GM19240 (cell line): Measurements from ENCODE around the gene VAMP4.
"Not testable (repeated sequence)": the region's sequence is repeated elsewhere in the genome, so short reads cannot be mapped to it uniquely, and the experiment has no call there.

ENCODE experiments used
- DNase-seq: peaks from one replicate; pipeline ENCODE4 v3.0.0; 2011; ENCODE audit warnings: low spot score; ENCODE audit not compliant: insufficient read length

Gene VAMP4

GRCh38 chr1:171753182-171753581 lies 11.3 kb upstream of the VAMP4 start:
- DNase-seq = no peak

DNA sequence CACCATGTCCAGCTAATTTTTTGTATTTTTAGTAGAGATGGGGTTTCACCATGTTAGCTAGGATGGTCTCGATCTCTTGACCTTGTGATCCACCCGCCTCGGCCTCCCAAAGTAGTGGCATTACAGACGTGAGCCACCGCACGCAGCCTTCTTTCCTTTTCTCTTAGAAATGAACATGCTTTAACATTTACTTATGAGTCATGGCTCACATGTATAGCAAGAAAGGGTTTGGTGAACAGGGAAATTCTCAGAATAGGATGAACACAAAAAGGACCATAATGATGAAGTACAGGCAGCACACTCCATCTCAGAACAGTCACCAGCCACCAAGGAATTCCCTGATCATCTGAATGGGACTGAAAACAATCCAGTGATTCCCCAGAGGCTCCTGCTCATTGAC lies 9.4 kb upstream of the VAMP4 start:
- DNase-seq = no peak

DNA sequence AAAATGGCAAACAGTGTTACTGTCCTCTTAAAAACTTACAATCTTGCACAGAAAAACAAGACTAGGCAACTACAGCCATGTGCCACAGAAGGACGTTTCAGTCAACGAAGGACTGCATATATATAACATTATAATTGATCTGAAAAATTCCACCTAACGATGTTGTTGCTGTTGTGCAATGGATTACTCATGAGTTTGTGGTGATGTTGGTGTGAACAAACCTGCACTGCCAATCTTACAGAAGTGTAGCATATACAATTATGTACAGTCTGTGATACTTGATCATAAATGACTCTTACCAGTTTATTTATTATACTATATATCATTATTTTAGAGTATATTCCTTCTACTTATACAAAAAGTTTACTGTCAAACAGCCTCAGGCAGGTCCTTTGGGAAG lies 6.8 kb upstream of the VAMP4 start:
- no peak for DNase-seq

DNA sequence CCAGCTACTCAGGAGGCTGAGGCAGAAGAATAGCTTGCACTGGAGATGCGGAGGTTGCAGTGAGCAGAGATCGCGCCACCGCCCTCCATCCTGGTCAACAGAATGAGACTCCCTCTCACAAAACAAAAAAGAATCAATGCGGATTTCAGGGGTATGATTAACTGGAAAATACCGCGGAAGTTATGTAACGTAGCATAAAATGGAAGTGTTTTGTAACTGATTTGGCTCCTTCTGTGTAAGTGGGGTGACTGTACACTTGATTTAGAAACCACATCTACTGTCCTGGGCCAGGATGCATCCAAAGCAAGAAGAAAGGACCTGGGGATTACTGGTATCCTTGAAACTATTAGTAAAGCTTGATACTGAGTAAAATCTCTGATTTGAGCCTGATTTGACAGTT lies 3.1 kb upstream of the VAMP4 start:
- DNase-seq = no peak

- DNase-seq = no peak
These were observed 1.4 kb upstream of the VAMP4 start for GRCh38 chr1:171743081-171743870.

- no peak for DNase-seq
These were observed 685 bp upstream of the VAMP4 start for GRCh38 chr1:171742577-171742922.

- no peak for DNase-seq
These were observed 636 bp downstream of the VAMP4 start for GRCh38 chr1:171740987-171741871.

GRCh38 chr1:171740356-171740863 lies 1.5 kb downstream of the VAMP4 start:
- no peak for DNase-seq

DNA sequence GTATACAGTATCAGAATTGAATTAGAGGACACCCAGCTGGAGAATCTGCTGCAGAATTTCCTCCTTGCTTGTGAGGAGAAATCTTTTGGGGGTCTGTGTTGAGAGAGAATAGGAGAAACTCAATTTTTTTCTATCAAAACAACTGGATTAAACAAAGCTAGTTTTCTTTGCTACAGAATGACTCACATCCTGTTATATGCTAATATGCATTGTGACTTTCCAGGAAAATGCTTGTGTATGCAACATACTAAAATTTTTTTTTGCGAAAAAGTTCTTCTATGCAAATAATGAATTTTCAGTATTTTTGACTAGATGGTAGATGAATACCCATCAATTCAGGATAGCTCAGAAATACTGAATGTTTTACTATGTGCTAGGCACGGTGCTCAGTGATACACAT lies 2.2 kb downstream of the VAMP4 start:
- no peak for DNase-seq

DNA sequence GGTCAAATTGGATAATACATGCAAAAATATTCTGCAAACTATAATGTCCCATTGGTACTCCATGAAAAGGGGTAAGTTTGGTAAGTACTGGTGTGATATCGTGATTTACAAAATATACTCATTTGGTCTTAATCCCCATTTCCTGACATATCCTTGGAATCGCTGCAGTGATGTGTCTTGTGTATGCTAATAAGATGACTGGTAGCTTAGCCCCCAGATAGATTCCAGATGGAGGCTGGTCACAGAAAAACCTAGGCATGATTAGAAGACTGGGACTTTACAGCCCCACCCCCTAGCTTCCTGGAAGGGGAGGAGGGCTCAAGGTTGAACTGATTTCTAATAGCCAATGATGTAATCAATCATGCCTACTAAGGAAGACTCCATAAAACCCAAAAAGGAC lies 3.0 kb downstream of the VAMP4 start:
- DNase-seq = no peak

DNA sequence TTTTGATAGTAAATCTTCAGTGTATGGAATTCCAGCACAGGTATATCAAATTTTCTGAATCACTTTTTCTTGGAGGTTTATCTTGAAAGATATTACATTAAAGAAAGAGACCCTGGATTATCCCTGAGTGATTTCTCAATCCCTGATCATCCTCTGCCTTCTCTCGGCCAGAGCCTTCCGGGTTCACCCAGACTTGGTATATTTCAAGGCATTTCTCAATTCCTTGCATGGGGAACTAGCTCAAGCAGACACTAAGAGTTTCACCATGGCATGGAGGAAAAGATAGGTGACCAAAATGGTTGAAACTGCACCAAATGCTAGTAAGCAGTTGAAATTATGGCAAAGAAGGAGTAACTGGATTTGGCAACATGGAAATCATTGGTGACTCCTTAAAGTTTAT lies 5.7 kb downstream of the VAMP4 start:
- no peak for DNase-seq

DNA sequence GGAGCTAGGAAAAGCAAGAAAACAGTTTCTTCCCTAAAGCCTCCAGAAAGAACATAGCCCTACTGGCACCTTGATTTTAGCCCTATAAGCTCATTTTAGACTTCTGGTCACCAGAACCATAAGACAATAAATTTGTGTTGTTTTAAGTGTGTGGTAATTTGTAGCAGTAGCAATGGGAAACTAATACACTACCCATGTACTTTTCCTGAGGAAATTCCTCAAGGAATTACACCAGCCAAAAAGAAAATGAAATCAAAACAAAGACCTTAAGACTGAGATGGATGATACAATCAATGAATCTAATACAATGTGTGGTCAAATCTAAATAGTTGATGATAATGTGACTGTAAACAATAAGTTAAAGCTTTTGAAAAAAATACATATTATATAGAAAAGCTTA lies 11.8 kb downstream of the VAMP4 start:
- no peak for DNase-seq

DNA sequence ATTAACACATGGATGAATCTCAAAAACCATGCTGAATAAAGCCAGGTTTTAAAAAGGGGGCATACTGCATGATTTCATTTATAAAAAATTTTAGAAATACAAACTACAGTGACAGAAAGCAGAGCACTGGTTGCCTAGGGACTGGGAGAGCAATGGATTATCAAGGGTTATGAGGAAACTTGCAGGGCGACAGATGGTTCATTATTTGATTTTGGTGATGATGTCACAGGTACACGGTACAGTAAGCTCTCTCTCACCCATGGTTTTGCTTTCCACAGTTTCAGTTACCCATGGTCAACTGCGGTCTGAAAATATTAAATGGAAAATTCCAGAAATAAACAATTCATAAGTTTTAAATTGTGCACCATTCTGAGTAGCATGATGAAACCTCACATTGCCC lies 14.1 kb downstream of the VAMP4 start:
- DNase-seq = no peak

- DNase-seq = not testable (repeated sequence)
These were observed 18.7 kb downstream of the VAMP4 start for GRCh38 chr1:171723180-171723579.

DNA sequence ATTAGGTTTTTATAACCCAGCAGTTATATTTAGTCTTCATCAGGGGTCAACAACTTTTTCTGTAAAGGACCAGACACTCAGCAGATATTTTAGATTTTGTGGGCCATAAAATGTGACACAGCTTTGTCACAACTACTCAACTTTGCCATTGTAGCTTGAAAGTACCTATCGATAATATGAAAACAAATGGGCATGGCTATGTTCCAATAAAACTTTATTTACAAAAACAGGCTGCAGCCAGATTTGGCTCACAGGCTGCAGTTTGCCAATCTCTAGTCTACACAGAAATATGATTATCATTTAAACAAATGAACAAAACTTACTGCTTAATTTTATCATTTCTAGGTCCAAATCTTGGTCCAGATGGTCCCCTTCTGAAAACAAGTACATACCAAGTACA lies 23.0 kb downstream of the VAMP4 start:
- DNase-seq = no peak

GRCh38 chr1:171718216-171718615 lies 23.6 kb downstream of the VAMP4 start:
- no peak for DNase-seq

- no peak for DNase-seq
These were observed 24.7 kb downstream of the VAMP4 start for GRCh38 chr1:171717062-171717718.

DNA sequence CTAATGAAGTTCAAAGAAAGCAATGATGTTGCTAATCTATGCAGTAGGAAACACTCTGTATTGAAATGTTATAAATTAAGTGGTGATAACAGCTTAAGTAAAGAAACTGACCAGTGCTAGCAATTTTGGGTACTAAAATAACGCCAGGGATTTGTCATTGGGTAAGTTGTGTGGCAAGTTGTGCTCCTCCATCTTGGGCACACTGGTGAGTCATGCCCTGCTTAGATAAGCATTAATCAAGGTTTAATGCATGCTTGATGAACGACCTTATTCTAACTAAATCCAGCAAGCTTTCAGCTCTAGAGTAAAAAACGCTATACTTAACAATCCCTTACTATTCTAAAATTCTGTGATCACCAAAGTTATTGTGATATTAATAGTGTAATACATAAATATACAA lies 25.2 kb downstream of the VAMP4 start:
- DNase-seq = no peak

DNA sequence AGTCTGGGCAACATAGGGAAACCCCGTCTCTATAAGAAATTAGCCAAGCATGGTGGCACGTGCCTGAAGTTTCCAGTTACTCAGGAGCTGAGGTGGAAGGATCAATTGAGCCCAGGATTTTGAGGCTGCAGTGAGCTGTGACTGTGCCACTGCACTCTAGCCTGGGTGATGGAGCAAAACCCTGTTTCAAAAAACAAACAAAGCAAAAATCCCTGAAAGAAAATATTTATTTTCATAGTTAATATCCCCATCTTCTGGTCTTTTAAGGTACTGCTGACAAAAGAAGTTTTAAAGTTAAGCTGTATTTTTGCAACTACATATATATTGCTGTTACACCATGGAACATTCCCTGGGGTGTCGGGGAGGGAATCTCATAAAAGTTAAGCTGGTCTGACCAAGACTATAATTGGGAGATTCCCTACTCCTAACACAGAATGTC lies 26.0 kb downstream of the VAMP4 start:
- no peak for DNase-seq

DNA sequence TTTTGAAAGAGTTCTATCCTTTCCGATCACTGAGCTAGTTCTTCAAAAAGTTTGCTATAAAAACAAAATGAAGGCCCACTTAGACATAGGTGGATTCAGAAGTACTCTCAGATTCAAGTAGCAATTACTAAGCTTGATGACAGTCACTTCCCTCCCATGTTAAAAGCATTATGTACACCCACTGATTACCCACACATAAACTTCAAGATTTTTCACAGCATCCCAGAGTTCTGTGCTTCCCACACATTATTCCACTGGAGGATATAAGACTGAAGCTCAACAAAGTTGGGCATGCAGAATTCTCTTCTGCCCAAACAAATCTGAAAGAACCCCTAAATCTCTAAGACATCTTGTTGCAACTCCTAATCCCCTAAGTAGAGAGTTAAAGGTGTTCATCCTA lies 29.5 kb downstream of the VAMP4 start:
- DNase-seq = no peak

GRCh38 chr1:171711643-171712042 lies 30.2 kb downstream of the VAMP4 start:
- DNase-seq = no peak

DNA sequence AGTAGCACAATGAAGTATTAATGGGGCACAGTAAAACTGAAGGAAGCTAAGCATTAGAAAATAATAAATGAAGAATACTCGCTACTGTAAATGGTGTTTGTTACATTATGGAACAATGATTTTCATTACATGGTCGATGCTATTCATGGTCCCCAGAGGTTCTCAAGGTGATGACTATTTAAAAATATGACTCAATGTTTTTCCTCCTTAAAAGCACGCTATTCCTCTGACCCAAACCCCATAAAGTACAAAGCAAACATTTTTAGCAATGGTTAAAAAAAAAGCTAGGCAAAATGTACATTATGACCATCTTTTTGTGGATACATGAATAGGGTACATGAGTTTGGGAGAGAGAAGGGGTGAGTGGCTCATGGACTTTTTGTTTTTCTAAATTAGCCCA lies 34.3 kb downstream of the VAMP4 start:
- DNase-seq = no peak
